WTC11 (cell line): ENCODE results near the gene CLCN6. TPM values are rescaled to one million over a fixed set of nuclear protein-coding genes. Genes with fewer than 3 reads are reported as not detected.

ENCODE experiments used
- ATAC-seq: fragments of 200-7000 bp; cut with Tn5 transposase; 2 replicates; pipeline ENCODE4 v1.10.0; 2021; ENCODE audit warnings: mild to moderate bottlenecking, moderate library complexity
- CTCF ChIA-PET: fragments of 300-600 bp; sonication (Branson Sonifier 250); formaldehyde crosslinking; loops from one replicate; lab custom pipeline; 2021; ENCODE audit warnings: antibody characterized with exemption; lab: Charles Lee
- POLR2A ChIA-PET: fragments of 350-600 bp; sonication (Branson Sonifier 250); formaldehyde crosslinking; loops from one replicate; lab custom pipeline; 2021; ENCODE audit warnings: antibody characterized with exemption; lab: Charles Lee
- DNase-seq: peaks from one replicate; pipeline ENCODE4 v3.0.0; 2021; ENCODE audit warnings: low spot score
- H3K27ac Mint-ChIP-seq: 2 replicates; pipeline ENCODE4 v1.8.0; 2021; ENCODE audit warnings: mixed read lengths
- H3K27me3 Mint-ChIP-seq: 2 replicates; pipeline ENCODE4 v1.8.0; 2021; ENCODE audit warnings: low read depth, mild to moderate bottlenecking, moderate library complexity, mixed read lengths
- H3K36me3 Mint-ChIP-seq: 2 replicates; pipeline ENCODE4 v1.8.0; 2021; ENCODE audit warnings: mixed read lengths
- H3K4me1 Mint-ChIP-seq: 2 replicates; pipeline ENCODE4 v1.8.0; 2022; ENCODE audit warnings: mixed read lengths
- H3K4me3 Mint-ChIP-seq: 2 replicates; pipeline ENCODE4 v1.8.0; 2021; ENCODE audit warnings: mild to moderate bottlenecking, moderate library complexity, mixed read lengths
- H3K9me3 Mint-ChIP-seq: 2 replicates; pipeline ENCODE4 v1.8.0; 2021; ENCODE audit warnings: mixed read lengths
- CREM ChIP-seq: sonication (generic); formaldehyde crosslinking; IDR thresholded peaks from 2 replicates; pipeline ENCODE4 v1.8.1; 2022; ENCODE audit warnings: mild to moderate bottlenecking, missing genetic modification reagents, moderate library complexity
- ELF4 ChIP-seq: sonication (generic); formaldehyde crosslinking; IDR thresholded peaks from 2 replicates; pipeline ENCODE4 v1.8.1; 2022; ENCODE audit warnings: low read depth, mild to moderate bottlenecking, moderate library complexity, missing genetic modification reagents
- NFE2L1 ChIP-seq: sonication (generic); formaldehyde crosslinking; IDR thresholded peaks from 2 replicates; pipeline ENCODE4 v1.8.1; 2023; ENCODE audit warnings: missing genetic modification reagents
- NR2C2 ChIP-seq: sonication (generic); formaldehyde crosslinking; IDR thresholded peaks from 2 replicates; pipeline ENCODE4 v1.8.0; 2022; ENCODE audit warnings: mild to moderate bottlenecking, missing genetic modification reagents
- PRRX2 ChIP-seq: fragments of 250-450 bp; sonication (Bioruptor Pico); IDR thresholded peaks from 2 replicates; pipeline ENCODE4 v1.8.0; 2021; ENCODE audit warnings: mild to moderate bottlenecking
- RORB ChIP-seq: fragments of 250-450 bp; sonication (Bioruptor Pico); IDR thresholded peaks from 2 replicates; pipeline ENCODE4 v1.9.0; 2021; ENCODE audit warnings: mild to moderate bottlenecking
- SOX15 ChIP-seq: fragments of 250-450 bp; sonication (Bioruptor Pico); IDR thresholded peaks from 2 replicates; pipeline ENCODE4 v1.9.0; 2021; ENCODE audit warnings: mild to moderate bottlenecking
- TEAD4 ChIP-seq: sonication (generic); formaldehyde crosslinking; IDR thresholded peaks from 2 replicates; pipeline ENCODE4 v1.8.0; 2022; ENCODE audit warnings: mild to moderate bottlenecking, missing genetic modification reagents
- TP53 ChIP-seq: sonication (generic); formaldehyde crosslinking; IDR thresholded peaks from 2 replicates; pipeline ENCODE4 v1.8.1; 2023; ENCODE audit warnings: mild to moderate bottlenecking, missing genetic modification reagents
- ZNF416 ChIP-seq: fragments of 250-450 bp; sonication (Bioruptor Pico); IDR thresholded peaks from 2 replicates; pipeline ENCODE4 v1.9.0; 2021; ENCODE audit warnings: mild to moderate bottlenecking, inconsistent platforms
- ZNF671 ChIP-seq: fragments of 250-450 bp; sonication (Bioruptor Pico); IDR thresholded peaks from 2 replicates; pipeline ENCODE4 v1.8.0; 2021; ENCODE audit warnings: mild to moderate bottlenecking
- total RNA-seq: library from RNA; stranded (reverse); gene quantifications from 3 replicates; pipeline ENCODE4 v1.2.3, GENCODE V29; 2021
- TF ChIP-seq, protein P1 (sequence below): fragments of 250-450 bp; sonication (Bioruptor Pico); IDR thresholded peaks from 2 replicates; pipeline ENCODE4 v2.1.2; 2022; ENCODE audit warnings: mild to moderate bottlenecking, moderate library complexity
- TF ChIP-seq, protein P2 (sequence below): fragments of 250-450 bp; sonication (Bioruptor Pico); IDR thresholded peaks from 2 replicates; pipeline ENCODE4 v1.9.0; 2021; ENCODE audit warnings: mild to moderate bottlenecking
- TF ChIP-seq, protein P3 (sequence below): fragments of 250-450 bp; sonication (Bioruptor Pico); IDR thresholded peaks from 2 replicates; pipeline ENCODE4 v1.9.0; 2021; ENCODE audit warnings: moderate library complexity, mild to moderate bottlenecking, inconsistent platforms, borderline replicate concordance
- TF ChIP-seq, protein P4 (sequence below): sonication (generic); formaldehyde crosslinking; IDR thresholded peaks from 2 replicates; pipeline ENCODE4 v1.8.0; 2023; ENCODE audit warnings: missing genetic modification reagents
- TF ChIP-seq, protein P5 (sequence below): sonication (generic); formaldehyde crosslinking; IDR thresholded peaks from 2 replicates; pipeline ENCODE4 v1.8.0; 2022; ENCODE audit warnings: mild to moderate bottlenecking, missing genetic modification reagents
- TF ChIP-seq, protein P6 (sequence below): sonication (generic); formaldehyde crosslinking; IDR thresholded peaks from 2 replicates; pipeline ENCODE4 v1.8.1; 2022; ENCODE audit warnings: mild to moderate bottlenecking, missing genetic modification reagents, moderate library complexity, borderline replicate concordance
- TF ChIP-seq, protein P7 (sequence below): fragments of 250-450 bp; sonication (Bioruptor Pico); IDR thresholded peaks from 2 replicates; pipeline ENCODE4 v1.9.0; 2021; ENCODE audit warnings: mild to moderate bottlenecking
- TF ChIP-seq, protein P8 (sequence below): fragments of 250-450 bp; sonication (Bioruptor Pico); IDR thresholded peaks from 2 replicates; pipeline ENCODE4 v1.8.0; 2021; ENCODE audit warnings: mild to moderate bottlenecking
- TF ChIP-seq, protein P9 (sequence below): sonication (generic); formaldehyde crosslinking; IDR thresholded peaks from 2 replicates; pipeline ENCODE4 v1.8.1; 2023; ENCODE audit warnings: mild to moderate bottlenecking, missing genetic modification reagents

Gene CLCN6
- total RNA-seq, 1 experiment from 2014 or later, result 22.3 TPM

DNA sequence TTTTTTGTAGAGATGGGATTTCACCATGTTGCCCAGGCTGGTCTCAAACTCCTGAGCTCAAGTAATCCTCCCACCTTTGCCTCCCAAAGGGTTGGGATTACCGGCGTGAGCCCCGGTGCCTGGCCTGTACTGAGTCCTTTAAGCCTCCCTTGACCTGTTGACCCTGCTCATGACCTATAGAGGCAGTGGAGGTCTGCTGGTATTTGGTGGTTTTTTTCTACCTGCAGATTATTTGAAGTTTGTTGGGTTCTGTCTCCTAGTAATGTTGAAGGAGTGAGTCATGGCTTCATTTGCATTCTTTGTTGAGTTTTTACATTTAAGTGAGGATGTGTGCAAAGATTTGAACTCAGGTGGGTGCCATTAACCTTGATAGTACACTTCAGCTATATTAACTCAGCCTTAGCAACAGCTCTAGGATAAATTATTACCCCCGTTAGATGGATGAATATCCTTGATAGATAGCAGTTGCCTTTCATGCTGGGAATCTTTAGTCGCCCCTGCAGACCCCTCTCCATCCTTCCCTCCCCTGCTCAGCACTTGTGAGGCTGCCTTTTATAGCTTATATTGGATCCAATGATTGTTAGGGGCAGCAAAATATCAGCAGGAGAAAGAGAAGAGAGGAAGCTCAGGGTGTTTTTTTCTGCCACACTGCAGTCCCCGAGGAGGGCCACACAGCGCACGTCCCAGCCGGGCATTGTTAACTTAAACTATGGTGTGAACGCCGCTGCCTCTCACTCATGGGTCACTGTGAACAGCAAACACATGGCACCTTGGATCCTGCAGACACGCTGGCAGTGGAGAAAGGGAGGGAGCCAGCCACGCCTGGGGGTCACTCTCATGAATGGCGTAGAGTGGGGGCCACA is 67.6 kb downstream of the CLCN6 start:
- ChIA-PET CTCF (interaction anchor here (0.9 to 2.0 kb wide), 5 partner anchors 12 to 93 kb away, joined by 4 to 7 read pairs (median 5); no protein-coding TSS in a partner anchor), POLR2A (interaction anchor here (0.6 to 1.4 kb wide), 2 partner anchors 17 to 35 kb away, joined by 4 to 10 read pairs; no protein-coding TSS in a partner anchor)
- Mint-ChIP-seq H3K27ac (no peak overlapping the region), H3K4me1 (no peaks in the 10 kb centered on the region), H3K9me3 (no peaks in the 10 kb centered on the region), H3K4me3 (no peak overlapping the region), H3K27me3 (no peaks in the 10 kb centered on the region), H3K36me3 (no peaks in the 10 kb centered on the region)
- TF ChIP-seq CREM (CRISPR knock-in tag) (no peak), ELF4 (CRISPR knock-in tag) (no peak), ZNF671 (CRISPR knock-in tag) (no peak), TEAD4 (no peak), ZNF416 (no peak), SOX15 (CRISPR knock-in tag) (no peak)
- TF ChIP-seq, protein P1, sequence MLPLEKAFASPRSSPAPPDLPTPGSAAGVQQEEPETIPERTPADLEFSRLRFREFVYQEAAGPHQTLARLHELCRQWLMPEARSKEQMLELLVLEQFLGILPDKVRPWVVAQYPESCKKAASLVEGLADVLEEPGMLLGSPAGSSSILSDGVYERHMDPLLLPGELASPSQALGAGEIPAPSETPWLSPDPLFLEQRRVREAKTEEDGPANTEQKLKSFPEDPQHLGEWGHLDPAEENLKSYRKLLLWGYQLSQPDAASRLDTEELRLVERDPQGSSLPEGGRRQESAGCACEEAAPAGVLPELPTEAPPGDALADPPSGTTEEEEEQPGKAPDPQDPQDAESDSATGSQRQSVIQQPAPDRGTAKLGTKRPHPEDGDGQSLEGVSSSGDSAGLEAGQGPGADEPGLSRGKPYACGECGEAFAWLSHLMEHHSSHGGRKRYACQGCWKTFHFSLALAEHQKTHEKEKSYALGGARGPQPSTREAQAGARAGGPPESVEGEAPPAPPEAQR (CRISPR knock-in tag), result no peak
- TF ChIP-seq, protein P2, sequence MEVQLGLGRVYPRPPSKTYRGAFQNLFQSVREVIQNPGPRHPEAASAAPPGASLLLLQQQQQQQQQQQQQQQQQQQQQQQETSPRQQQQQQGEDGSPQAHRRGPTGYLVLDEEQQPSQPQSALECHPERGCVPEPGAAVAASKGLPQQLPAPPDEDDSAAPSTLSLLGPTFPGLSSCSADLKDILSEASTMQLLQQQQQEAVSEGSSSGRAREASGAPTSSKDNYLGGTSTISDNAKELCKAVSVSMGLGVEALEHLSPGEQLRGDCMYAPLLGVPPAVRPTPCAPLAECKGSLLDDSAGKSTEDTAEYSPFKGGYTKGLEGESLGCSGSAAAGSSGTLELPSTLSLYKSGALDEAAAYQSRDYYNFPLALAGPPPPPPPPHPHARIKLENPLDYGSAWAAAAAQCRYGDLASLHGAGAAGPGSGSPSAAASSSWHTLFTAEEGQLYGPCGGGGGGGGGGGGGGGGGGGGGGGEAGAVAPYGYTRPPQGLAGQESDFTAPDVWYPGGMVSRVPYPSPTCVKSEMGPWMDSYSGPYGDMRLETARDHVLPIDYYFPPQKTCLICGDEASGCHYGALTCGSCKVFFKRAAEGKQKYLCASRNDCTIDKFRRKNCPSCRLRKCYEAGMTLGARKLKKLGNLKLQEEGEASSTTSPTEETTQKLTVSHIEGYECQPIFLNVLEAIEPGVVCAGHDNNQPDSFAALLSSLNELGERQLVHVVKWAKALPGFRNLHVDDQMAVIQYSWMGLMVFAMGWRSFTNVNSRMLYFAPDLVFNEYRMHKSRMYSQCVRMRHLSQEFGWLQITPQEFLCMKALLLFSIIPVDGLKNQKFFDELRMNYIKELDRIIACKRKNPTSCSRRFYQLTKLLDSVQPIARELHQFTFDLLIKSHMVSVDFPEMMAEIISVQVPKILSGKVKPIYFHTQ (CRISPR knock-in tag), result no peak
- TF ChIP-seq, protein P3, sequence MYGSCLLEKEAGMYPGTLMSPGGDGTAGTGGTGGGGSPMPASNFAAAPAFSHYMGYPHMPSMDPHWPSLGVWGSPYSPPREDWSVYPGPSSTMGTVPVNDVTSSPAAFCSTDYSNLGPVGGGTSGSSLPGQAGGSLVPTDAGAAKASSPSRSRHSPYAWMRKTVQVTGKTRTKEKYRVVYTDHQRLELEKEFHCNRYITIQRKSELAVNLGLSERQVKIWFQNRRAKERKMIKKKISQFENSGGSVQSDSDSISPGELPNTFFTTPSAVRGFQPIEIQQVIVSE (CRISPR knock-in tag), result no peak
- TF ChIP-seq, protein P4, sequence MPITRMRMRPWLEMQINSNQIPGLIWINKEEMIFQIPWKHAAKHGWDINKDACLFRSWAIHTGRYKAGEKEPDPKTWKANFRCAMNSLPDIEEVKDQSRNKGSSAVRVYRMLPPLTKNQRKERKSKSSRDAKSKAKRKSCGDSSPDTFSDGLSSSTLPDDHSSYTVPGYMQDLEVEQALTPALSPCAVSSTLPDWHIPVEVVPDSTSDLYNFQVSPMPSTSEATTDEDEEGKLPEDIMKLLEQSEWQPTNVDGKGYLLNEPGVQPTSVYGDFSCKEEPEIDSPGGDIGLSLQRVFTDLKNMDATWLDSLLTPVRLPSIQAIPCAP (CRISPR knock-in tag), result no peak
- TF ChIP-seq, protein P5, sequence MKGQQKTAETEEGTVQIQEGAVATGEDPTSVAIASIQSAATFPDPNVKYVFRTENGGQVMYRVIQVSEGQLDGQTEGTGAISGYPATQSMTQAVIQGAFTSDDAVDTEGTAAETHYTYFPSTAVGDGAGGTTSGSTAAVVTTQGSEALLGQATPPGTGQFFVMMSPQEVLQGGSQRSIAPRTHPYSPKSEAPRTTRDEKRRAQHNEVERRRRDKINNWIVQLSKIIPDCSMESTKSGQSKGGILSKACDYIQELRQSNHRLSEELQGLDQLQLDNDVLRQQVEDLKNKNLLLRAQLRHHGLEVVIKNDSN (CRISPR knock-in tag), result no peak
- DNase-seq (no peak), ATAC-seq (no peak; the same call in 1 of the 2 replicates)

DNA sequence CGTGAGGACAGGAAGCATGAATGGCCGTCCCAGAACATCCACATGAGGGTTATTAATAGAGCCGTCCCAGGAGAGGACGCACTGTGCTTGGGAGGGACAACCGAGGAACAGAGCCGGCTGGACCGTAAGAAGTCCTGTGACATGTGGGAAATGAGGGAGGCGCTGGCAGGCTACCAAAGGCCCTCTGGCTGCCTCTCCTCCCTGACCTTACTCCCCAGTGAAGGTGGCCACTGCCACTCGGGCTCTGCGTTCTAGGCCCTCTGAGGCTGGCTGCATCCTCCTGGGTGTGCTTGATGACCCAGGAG is 68.2 kb downstream of the CLCN6 start:
- ChIA-PET CTCF (interaction anchor here (0.9 to 2.0 kb wide), 3 partner anchors 11 to 49 kb away, joined by 3 to 6 read pairs (median 4); no protein-coding TSS in a partner anchor), POLR2A (interaction anchor here (0.6 kb wide), 1 partner anchor 16 kb away, joined by 10 read pairs; no protein-coding TSS in a partner anchor)
- H3K4me1 Mint-ChIP-seq, result no peaks in the 10 kb centered on the region
- no peaks in the 10 kb centered on the region for H3K27me3 Mint-ChIP-seq
- no peaks in the 10 kb centered on the region for H3K9me3 Mint-ChIP-seq
- DNase-seq, result no peak
- H3K27ac Mint-ChIP-seq, result 0 out of 2 replicates have a peak overlapping the region, but pooled peaks have one; percentile 20
- no peaks in the 10 kb centered on the region for H3K36me3 Mint-ChIP-seq
- no peak overlapping the region for H3K4me3 Mint-ChIP-seq
- ATAC-seq, result no peak
- TF ChIP-seq, protein P6, sequence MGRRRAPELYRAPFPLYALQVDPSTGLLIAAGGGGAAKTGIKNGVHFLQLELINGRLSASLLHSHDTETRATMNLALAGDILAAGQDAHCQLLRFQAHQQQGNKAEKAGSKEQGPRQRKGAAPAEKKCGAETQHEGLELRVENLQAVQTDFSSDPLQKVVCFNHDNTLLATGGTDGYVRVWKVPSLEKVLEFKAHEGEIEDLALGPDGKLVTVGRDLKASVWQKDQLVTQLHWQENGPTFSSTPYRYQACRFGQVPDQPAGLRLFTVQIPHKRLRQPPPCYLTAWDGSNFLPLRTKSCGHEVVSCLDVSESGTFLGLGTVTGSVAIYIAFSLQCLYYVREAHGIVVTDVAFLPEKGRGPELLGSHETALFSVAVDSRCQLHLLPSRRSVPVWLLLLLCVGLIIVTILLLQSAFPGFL (CRISPR knock-in tag), result no peak
- no peak for TF ChIP-seq NFE2L1 (CRISPR knock-in tag)
- TF ChIP-seq ELF4 (CRISPR knock-in tag), result no peak
- no peak for TF ChIP-seq TP53
- TF ChIP-seq PRRX2 (CRISPR knock-in tag), result no peak
- TF ChIP-seq, protein P4 (CRISPR knock-in tag), result no peak
- TF ChIP-seq, protein P7, sequence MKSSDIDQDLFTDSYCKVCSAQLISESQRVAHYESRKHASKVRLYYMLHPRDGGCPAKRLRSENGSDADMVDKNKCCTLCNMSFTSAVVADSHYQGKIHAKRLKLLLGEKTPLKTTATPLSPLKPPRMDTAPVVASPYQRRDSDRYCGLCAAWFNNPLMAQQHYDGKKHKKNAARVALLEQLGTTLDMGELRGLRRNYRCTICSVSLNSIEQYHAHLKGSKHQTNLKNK, result no peak
- TF ChIP-seq, protein P8, sequence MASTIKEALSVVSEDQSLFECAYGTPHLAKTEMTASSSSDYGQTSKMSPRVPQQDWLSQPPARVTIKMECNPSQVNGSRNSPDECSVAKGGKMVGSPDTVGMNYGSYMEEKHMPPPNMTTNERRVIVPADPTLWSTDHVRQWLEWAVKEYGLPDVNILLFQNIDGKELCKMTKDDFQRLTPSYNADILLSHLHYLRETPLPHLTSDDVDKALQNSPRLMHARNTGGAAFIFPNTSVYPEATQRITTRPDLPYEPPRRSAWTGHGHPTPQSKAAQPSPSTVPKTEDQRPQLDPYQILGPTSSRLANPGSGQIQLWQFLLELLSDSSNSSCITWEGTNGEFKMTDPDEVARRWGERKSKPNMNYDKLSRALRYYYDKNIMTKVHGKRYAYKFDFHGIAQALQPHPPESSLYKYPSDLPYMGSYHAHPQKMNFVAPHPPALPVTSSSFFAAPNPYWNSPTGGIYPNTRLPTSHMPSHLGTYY (CRISPR knock-in tag), result no peak
- TF ChIP-seq, protein P9, sequence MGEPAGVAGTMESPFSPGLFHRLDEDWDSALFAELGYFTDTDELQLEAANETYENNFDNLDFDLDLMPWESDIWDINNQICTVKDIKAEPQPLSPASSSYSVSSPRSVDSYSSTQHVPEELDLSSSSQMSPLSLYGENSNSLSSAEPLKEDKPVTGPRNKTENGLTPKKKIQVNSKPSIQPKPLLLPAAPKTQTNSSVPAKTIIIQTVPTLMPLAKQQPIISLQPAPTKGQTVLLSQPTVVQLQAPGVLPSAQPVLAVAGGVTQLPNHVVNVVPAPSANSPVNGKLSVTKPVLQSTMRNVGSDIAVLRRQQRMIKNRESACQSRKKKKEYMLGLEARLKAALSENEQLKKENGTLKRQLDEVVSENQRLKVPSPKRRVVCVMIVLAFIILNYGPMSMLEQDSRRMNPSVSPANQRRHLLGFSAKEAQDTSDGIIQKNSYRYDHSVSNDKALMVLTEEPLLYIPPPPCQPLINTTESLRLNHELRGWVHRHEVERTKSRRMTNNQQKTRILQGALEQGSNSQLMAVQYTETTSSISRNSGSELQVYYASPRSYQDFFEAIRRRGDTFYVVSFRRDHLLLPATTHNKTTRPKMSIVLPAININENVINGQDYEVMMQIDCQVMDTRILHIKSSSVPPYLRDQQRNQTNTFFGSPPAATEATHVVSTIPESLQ (CRISPR knock-in tag), result no peak
- no peak for TF ChIP-seq RORB (CRISPR knock-in tag)
- no peak for TF ChIP-seq NR2C2 (CRISPR knock-in tag)
